HepG2 (cell line): Measurements from ENCODE around the gene NTN4.

ENCODE experiments used
- CTCF ChIP-seq: sonication (generic); formaldehyde crosslinking; IDR thresholded peaks from 2 replicates; pipeline ENCODE4 v1.5.0; 2020; ENCODE audit warnings: mild to moderate bottlenecking, missing genetic modification reagents, moderate library complexity
- ZNF253 ChIP-seq: sonication (generic); formaldehyde crosslinking; IDR thresholded peaks from 2 replicates; pipeline ENCODE4 v1.8.0; 2022; ENCODE audit warnings: mild to moderate bottlenecking, missing genetic modification reagents, borderline replicate concordance

GRCh38 chr12:95625012-95625411, 165.6 kb downstream of the NTN4 start:
- TF ChIP-seq ZNF253 (CRISPR knock-in tag) (no peak), CTCF (CRISPR knock-in tag) (no peak)
